ENCODE data around the gene SMIM13. TPM values are rescaled to one million over a fixed set of nuclear protein-coding genes. Genes with fewer than 3 reads are reported as not detected.

SMIM13 gene
- total RNA-seq, 2 experiments from 2014 or later, result 3.0 to 4.6 TPM

DNA sequence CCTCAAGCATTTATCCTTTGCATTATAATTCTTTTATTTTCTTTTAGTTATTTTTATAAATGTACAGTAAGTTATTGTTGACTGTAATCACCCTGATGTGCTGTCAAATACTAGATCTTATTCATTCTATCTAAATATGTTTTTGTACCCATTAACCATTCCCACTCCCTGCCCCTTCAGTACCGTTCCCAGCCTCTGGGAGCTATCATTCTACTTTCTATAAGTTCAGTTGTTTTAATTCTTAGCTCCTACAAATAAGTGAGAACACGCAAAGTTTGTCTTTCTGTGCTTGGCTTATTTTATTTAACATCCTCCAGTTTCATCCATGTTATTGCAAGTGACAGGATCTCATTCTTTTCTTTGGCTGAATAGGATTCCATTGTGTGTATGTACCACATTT, 30.3 kb downstream of the SMIM13 start:
- ATAC-seq (ENCODE audit: poor library complexity), result no peak
- CTCF ChIA-PET, result no interaction called here
- no peaks in the 10 kb centered on the region for H3K9me3 ChIP-seq (ENCODE audit: control insufficient read depth in 1 of 2, insufficient read depth in 1 of 2, low read length in 2 of 2)
- no peaks in the 10 kb centered on the region for H3K4me1 ChIP-seq (ENCODE audit: insufficient read depth, low read length)
- H3K27ac ChIP-seq (ENCODE audit: low read depth in 1 of 2, low read length in 2 of 2), result no peak overlapping the region
- DNase-seq, result no peak
- Mint-ChIP-seq H3K4me3 (no peak overlapping the region), H3K9me3 (no peaks in the 10 kb centered on the region), H3K4me1 (ENCODE audit: low read depth) (peaks cover 41% of the 10 kb centered on the region), H3K27ac (no peak overlapping the region), H3K36me3 (ENCODE audit: low read depth) (peaks cover 11% of the 10 kb centered on the region), H3K27me3 (no peaks in the 10 kb centered on the region)
- no peaks in the 10 kb centered on the region for H3K27me3 ChIP-seq (ENCODE audit: control insufficient read depth in 1 of 2, insufficient read depth in 2 of 2, low read length in 2 of 2)
- POLR2A ChIA-PET, result no interaction called here
- intact Hi-C loops (cut with DNase I, micrococcal nuclease), result no loop called here
- no peaks in the 10 kb centered on the region for H3K36me3 ChIP-seq (ENCODE audit: insufficient read depth, low read length)
- no peak overlapping the region for H3K4me3 ChIP-seq (ENCODE audit: low read length)
- TF ChIP-seq, protein P1, sequence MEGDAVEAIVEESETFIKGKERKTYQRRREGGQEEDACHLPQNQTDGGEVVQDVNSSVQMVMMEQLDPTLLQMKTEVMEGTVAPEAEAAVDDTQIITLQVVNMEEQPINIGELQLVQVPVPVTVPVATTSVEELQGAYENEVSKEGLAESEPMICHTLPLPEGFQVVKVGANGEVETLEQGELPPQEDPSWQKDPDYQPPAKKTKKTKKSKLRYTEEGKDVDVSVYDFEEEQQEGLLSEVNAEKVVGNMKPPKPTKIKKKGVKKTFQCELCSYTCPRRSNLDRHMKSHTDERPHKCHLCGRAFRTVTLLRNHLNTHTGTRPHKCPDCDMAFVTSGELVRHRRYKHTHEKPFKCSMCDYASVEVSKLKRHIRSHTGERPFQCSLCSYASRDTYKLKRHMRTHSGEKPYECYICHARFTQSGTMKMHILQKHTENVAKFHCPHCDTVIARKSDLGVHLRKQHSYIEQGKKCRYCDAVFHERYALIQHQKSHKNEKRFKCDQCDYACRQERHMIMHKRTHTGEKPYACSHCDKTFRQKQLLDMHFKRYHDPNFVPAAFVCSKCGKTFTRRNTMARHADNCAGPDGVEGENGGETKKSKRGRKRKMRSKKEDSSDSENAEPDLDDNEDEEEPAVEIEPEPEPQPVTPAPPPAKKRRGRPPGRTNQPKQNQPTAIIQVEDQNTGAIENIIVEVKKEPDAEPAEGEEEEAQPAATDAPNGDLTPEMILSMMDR (IDR thresholded peaks at IDR 0.05), result no peak

DNA sequence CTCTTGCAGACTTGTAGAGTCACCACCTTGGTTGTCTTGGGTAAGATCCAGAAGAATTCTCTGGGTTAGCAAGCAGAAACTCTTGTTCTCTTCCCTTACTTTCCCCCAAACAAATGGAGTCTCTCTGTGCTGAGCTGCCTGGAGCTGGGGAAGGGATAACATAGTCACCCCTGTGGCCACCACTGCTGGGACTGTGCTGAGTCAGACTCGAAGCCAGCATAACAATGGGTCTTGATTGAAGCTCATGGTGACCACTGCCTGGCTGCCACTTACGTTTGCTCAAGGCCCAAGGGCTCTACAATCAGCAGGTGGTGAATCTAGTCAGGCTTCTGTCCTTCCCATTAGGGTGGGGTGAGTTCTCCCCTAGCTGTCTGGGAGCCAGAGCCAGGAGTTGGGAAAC, 33.2 kb downstream of the SMIM13 start:
- POLR2A ChIA-PET, result no interaction called here
- no peak for ATAC-seq (ENCODE audit: poor library complexity)
- no peaks in the 10 kb centered on the region for H3K27me3 Mint-ChIP-seq

DNA sequence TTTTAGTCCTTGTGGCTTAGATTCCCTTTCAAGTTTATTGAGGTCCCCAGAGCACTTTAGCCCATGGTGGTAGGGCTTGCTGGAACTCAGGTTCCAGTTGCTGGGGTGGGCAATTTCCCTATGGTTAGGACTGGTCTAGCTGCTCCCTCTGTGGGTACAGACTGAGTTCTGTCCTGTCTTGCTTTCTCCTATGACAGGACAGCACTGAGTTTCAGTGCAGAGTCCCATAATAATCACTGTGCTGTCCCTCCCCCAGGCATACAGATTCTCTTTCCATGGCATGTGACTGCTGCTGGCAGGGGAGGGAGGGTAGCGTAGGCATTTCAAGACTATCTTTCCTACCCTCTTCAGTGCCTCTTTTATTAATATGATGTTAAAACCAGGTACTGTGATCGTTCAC, 35.0 kb downstream of the SMIM13 start:
- H3K4me3 ChIP-seq (ENCODE audit: low read length), result no peak overlapping the region
- intact Hi-C loops (cut with DNase I, micrococcal nuclease), result no loop called here
- Mint-ChIP-seq H3K27ac (no peak overlapping the region), H3K4me3 (no peak overlapping the region), H3K36me3 (ENCODE audit: low read depth) (peaks cover 11% of the 10 kb centered on the region), H3K27me3 (no peaks in the 10 kb centered on the region), H3K9me3 (no peaks in the 10 kb centered on the region), H3K4me1 (ENCODE audit: low read depth) (peaks cover 25% of the 10 kb centered on the region)
- TF ChIP-seq, protein P1 (IDR thresholded peaks at IDR 0.05), result no peak
- POLR2A ChIA-PET, result no interaction called here
- DNase-seq (no peak), ATAC-seq (ENCODE audit: poor library complexity) (no peak)
- no peak overlapping the region for H3K27ac ChIP-seq (ENCODE audit: low read depth in 1 of 2, low read length in 2 of 2)
- no peaks in the 10 kb centered on the region for H3K9me3 ChIP-seq (ENCODE audit: control insufficient read depth in 1 of 2, insufficient read depth in 1 of 2, low read length in 2 of 2)
- no peaks in the 10 kb centered on the region for H3K4me1 ChIP-seq (ENCODE audit: insufficient read depth, low read length)
- H3K36me3 ChIP-seq (ENCODE audit: insufficient read depth, low read length), result no peaks in the 10 kb centered on the region
- CTCF ChIA-PET, result no interaction called here
- H3K27me3 ChIP-seq (ENCODE audit: control insufficient read depth in 1 of 2, insufficient read depth in 2 of 2, low read length in 2 of 2), result no peaks in the 10 kb centered on the region

More for the DNA sequence above, 33.2 kb downstream of the SMIM13 start:
- intact Hi-C loops (cut with DNase I, micrococcal nuclease), result no loop called here
- Histone ChIP-seq H3K27ac (ENCODE audit: low read depth in 1 of 2, low read length in 2 of 2) (no peak overlapping the region), H3K9me3 (ENCODE audit: control insufficient read depth in 1 of 2, insufficient read depth in 1 of 2, low read length in 2 of 2) (no peaks in the 10 kb centered on the region), H3K27me3 (ENCODE audit: control insufficient read depth in 1 of 2, insufficient read depth in 2 of 2, low read length in 2 of 2) (no peaks in the 10 kb centered on the region), H3K4me1 (ENCODE audit: insufficient read depth, low read length) (no peaks in the 10 kb centered on the region), H3K36me3 (ENCODE audit: insufficient read depth, low read length) (no peaks in the 10 kb centered on the region), H3K4me3 (ENCODE audit: low read length) (no peak overlapping the region)
- no peak overlapping the region for H3K27ac Mint-ChIP-seq
- peaks cover 11% of the 10 kb centered on the region for H3K36me3 Mint-ChIP-seq (ENCODE audit: low read depth)
- H3K4me3 Mint-ChIP-seq, result no peak overlapping the region
- CTCF ChIA-PET, result no interaction called here
- TF ChIP-seq, protein P1 (IDR thresholded peaks at IDR 0.05), result no peak
- H3K4me1 Mint-ChIP-seq (ENCODE audit: low read depth), result peaks cover 32% of the 10 kb centered on the region
- no peaks in the 10 kb centered on the region for H3K9me3 Mint-ChIP-seq
- no peak for DNase-seq
